K562 (cell line): ENCODE results near the gene CMTM4. TPM values are rescaled to one million over a fixed set of nuclear protein-coding genes. Genes with fewer than 3 reads are reported as not detected.
A peak's percentile ranks its signal among the peaks of the same experiment; 100 is the strongest.

Experiments used
- ARNT ChIP-seq, 2 experiments: fragments of 450-650 bp; IDR thresholded peaks; 2 replicates each; pipeline ENCODE4 v1.6.1; 2016; ENCODE audit warnings: mild to moderate bottlenecking in 1 of 2
- CHD1 ChIP-seq: fragments of 200-600 bp; sonication (generic); IDR thresholded peaks from one replicate; pipeline ENCODE4 v1.6.1; 2012; ENCODE audit warnings: mild to moderate bottlenecking, moderate library complexity, low read length, inconsistent platforms
- HLTF ChIP-seq: fragments of 450-650 bp; IDR thresholded peaks from 2 replicates; pipeline ENCODE4 v1.6.1; 2016
- MCM2 ChIP-seq: fragments of 450-650 bp; IDR thresholded peaks from 2 replicates; pipeline ENCODE4 v1.6.1; 2017; ENCODE audit warnings: low read depth, mild to moderate bottlenecking
- POLR2G ChIP-seq: fragments of 200-400 bp; formaldehyde crosslinking; IDR thresholded peaks from 2 replicates; pipeline ENCODE4 v1.6.1; 2017; ENCODE audit warnings: low read depth, mild to moderate bottlenecking, antibody characterized with exemption, low read length, moderate library complexity
- PTTG1 ChIP-seq: fragments of 450-650 bp; IDR thresholded peaks from 2 replicates; pipeline ENCODE4 v1.6.1; 2016; ENCODE audit warnings: low read depth, mild to moderate bottlenecking, missing genetic modification characterization, missing compliant biosample characterization
- PURB ChIP-seq: sonication (generic); formaldehyde crosslinking; IDR thresholded peaks from 2 replicates; pipeline ENCODE4 v1.9.0; 2021; ENCODE audit warnings: low read depth, mild to moderate bottlenecking, missing genetic modification reagents
- RBBP5 ChIP-seq: fragments of 200-600 bp; sonication (generic); IDR thresholded peaks from 2 replicates; pipeline ENCODE4 v1.6.1; 2012; ENCODE audit warnings: borderline replicate concordance, mild to moderate bottlenecking, low read length, control low read depth, inconsistent platforms; ENCODE audit not compliant: insufficient read depth, poor library complexity, severe bottlenecking
- RNF2 ChIP-seq: sonication (generic); IDR thresholded peaks from 2 replicates; pipeline ENCODE4 v1.6.1; 2016
- SAP30 ChIP-seq: fragments of 200-600 bp; sonication (generic); IDR thresholded peaks from 2 replicates; pipeline ENCODE4 v1.6.1; 2012; ENCODE audit warnings: borderline replicate concordance, low read depth, mild to moderate bottlenecking, moderate library complexity, low read length, control low read depth, inconsistent platforms; ENCODE audit not compliant: insufficient read depth, poor library complexity, severe bottlenecking
- SNRNP70 ChIP-seq: fragments of 200-400 bp; formaldehyde crosslinking; optimal IDR thresholded peaks from 2 replicates; pipeline ENCODE3; 2017; ENCODE audit warnings: low read depth, low read length
- SP1 ChIP-seq: sonication (generic); formaldehyde crosslinking; IDR thresholded peaks from 2 replicates; pipeline ENCODE4 v1.8.1; 2022; ENCODE audit warnings: mild to moderate bottlenecking, missing genetic modification reagents
- ZNF263 ChIP-seq: sonication (generic); formaldehyde crosslinking; IDR thresholded peaks from 2 replicates; pipeline ENCODE4 v1.8.0; 2022; ENCODE audit warnings: mild to moderate bottlenecking, missing genetic modification reagents, borderline replicate concordance
- ZNF277 ChIP-seq: fragments of 250-450 bp; sonication (Bioruptor Pico); IDR thresholded peaks from 2 replicates; pipeline ENCODE4 v1.8.0; 2022; ENCODE audit warnings: inconsistent platforms, mild to moderate bottlenecking, moderate library complexity, borderline replicate concordance
- ZNF395 ChIP-seq: fragments of 200-800 bp; sonication (Bioruptor generic); IDR thresholded peaks from 2 replicates; pipeline ENCODE4 v1.6.1; 2017; ENCODE audit warnings: missing genetic modification characterization, missing compliant biosample characterization
- polyA plus RNA-seq, 8 experiments: library from polyadenylated mRNA; depleted of rRNA in 4 of 8; stranded (reverse) in 5 of 8; unstranded in 3 of 8; fragments of >200 nt; fragmentation: Nextera tagmentation in 2 of 8; fragmentation: Illumina TruSeq in 1 of 8; extraction: Ambion mirVana in 2 of 8; extraction: Trizol in 1 of 8; gene quantifications; 2 replicates each; pipeline versions ENCODE4 v1.2.1 to v1.2.3, GENCODE V29; 2011 to 2014; ENCODE audit warnings: inconsistent platforms in 1 of 8, missing spikeins in 1 of 8
- total RNA-seq, 7 experiments: library from RNA; depleted of rRNA in 6 of 7; stranded (reverse); fragments of >200 nt in 6 of 7; fragmentation: Illumina TruSeq in 2 of 7; extraction: Trizol in 2 of 7; gene quantifications; 2 replicates each; pipeline versions ENCODE4 v1.2.1 to v1.2.3, GENCODE V29; 2011 to 2021; ENCODE audit warnings: low replicate concordance in 1 of 7
- TF ChIP-seq, protein P1 (sequence below): IDR thresholded peaks from 2 replicates; pipeline ENCODE4 v1.6.1; 2014; ENCODE audit warnings: antibody characterized with exemption
- TF ChIP-seq, protein P2 (sequence below): fragments of 250-450 bp; sonication (Bioruptor Pico); IDR thresholded peaks from 2 replicates; pipeline ENCODE4 v1.5.0; 2021; ENCODE audit warnings: mild to moderate bottlenecking, moderate library complexity
- TF ChIP-seq, protein P3 (sequence below): fragments of 250-450 bp; sonication (Bioruptor Pico); IDR thresholded peaks from 2 replicates; pipeline ENCODE4 v1.8.0; 2022; ENCODE audit warnings: moderate library complexity, mild to moderate bottlenecking, inconsistent platforms
- TF ChIP-seq, protein P4 (sequence below), 2 experiments: fragments of 450-650 bp; conservative IDR thresholded peaks; 2 replicates each; pipeline ENCODE4 v1.6.1; 2017; ENCODE audit warnings: mild to moderate bottlenecking in 2 of 2, moderate library complexity in 2 of 2

Gene CMTM4
- total and polyA plus RNA-seq, 9 of the 15 experiments (the other 6 are each of a cell fraction or from before 2014, with no cell fraction given), result 2.0 to 21.3 (median 12.5) TPM

DNA sequence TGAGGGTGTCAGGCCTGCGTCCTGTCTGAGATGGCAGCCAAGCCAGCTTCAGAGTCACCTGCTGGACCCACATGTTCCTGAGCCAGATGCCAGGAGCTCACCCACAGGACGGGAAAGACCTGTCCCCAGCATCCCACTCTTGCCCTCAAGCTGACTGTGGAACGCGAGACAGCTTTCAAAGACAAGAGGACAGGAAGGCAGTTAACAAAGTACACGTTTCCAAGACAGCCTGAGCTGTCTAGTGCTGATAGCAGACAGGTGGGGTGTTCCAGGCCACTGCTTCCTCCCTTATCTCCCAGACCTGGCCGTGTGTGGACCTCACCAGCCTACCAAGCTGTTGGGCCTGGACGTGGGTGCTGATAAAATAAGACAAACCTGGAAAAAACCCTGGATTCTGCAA, 78.8 kb downstream of the CMTM4 start (continued):
- no peak for TF ChIP-seq RBBP5
- TF ChIP-seq, protein P1, sequence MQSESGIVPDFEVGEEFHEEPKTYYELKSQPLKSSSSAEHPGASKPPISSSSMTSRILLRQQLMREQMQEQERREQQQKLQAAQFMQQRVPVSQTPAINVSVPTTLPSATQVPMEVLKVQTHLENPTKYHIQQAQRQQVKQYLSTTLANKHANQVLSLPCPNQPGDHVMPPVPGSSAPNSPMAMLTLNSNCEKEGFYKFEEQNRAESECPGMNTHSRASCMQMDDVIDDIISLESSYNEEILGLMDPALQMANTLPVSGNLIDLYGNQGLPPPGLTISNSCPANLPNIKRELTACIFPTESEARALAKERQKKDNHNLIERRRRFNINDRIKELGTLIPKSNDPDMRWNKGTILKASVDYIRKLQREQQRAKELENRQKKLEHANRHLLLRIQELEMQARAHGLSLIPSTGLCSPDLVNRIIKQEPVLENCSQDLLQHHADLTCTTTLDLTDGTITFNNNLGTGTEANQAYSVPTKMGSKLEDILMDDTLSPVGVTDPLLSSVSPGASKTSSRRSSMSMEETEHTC, result no peak; the same call in 1 of the 2 replicates
- no peak for TF ChIP-seq PTTG1 (tag)
- TF ChIP-seq RNF2, result no peak
- no peak for TF ChIP-seq MCM2
- TF ChIP-seq, protein P2, sequence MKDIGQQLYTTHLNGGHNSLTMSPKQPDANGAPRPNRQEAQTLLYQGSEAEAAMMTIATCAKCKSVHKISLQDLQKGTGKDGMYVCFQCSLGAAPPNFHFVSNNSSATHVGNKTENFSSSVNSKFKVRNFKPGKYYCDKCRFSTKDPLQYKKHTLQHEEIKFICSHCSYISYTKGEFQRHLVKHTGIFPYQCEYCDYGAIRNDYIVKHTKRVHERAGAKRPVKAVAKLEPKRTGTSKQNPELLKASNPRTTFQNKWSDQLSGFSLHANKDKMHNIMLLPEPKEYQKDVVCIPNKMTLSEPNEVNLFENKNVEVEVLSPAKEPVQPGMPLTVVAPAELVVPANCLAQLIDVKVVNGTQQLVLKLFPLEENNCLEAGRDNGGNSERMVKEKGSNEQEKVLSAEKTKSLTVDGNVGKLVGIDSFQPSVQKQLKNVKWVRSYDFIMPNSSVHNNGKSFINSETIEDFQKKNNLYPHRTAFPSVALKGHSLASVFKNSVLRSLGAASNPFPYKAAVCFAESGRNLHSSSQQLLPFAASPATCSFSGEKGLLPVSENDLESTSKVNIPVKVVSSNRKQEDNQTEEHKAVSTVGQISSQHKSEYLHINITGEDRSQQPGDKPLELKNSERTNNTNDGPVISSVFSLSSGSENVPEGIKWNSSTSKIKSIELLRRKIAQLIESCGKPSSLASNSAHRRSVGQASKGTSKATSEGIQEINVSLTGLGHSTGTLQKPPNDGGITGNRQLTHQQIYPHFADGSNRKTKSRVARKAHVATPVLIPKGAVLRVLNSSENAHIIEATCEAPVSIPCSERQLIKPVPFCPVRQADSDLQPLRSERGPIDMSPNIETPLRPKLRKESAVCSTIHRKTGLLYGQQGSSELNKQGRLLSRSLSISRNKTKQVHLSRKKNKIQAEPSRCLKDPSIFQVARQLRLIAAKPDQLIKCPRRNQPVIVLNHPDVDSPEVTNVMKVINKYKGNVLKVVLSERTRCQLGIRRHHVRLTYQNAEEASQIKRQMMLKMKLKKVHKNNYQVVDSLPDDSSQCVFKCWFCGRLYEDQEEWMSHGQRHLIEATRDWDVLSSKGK (CRISPR knock-in tag), result no peak
- TF ChIP-seq POLR2G, result no peak
- TF ChIP-seq SP1 (CRISPR knock-in tag), result no peak
- no peak for TF ChIP-seq ZNF277
- TF ChIP-seq, protein P3, sequence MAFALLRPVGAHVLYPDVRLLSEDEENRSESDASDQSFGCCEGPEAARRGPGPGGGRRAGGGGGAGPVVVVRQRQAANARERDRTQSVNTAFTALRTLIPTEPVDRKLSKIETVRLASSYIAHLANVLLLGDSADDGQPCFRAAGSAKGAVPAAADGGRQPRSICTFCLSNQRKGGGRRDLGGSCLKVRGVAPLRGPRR, result no peak
- TF ChIP-seq, protein P4, sequence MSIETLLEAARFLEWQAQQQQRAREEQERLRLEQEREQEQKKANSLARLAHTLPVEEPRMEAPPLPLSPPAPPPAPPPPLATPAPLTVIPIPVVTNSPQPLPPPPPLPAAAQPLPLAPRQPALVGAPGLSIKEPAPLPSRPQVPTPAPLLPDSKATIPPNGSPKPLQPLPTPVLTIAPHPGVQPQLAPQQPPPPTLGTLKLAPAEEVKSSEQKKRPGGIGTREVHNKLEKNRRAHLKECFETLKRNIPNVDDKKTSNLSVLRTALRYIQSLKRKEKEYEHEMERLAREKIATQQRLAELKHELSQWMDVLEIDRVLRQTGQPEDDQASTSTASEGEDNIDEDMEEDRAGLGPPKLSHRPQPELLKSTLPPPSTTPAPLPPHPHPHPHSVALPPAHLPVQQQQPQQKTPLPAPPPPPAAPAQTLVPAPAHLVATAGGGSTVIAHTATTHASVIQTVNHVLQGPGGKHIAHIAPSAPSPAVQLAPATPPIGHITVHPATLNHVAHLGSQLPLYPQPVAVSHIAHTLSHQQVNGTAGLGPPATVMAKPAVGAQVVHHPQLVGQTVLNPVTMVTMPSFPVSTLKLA (conservative IDR thresholded peaks at IDR 0.05), result peak in 1 of 2 experiments; percentile 49; a peak in 2 of 4 replicates
- TF ChIP-seq SAP30, result no peak
- no peak for TF ChIP-seq ZNF395 (CRISPR knock-in tag)
- no peak for TF ChIP-seq ARNT (IDR thresholded peaks at IDR 0.05)
- TF ChIP-seq PURB (CRISPR knock-in tag), result no peak
- TF ChIP-seq CHD1, result no peak
- TF ChIP-seq ZNF263 (CRISPR knock-in tag), result no peak
- no peak for TF ChIP-seq SNRNP70
- no peak for TF ChIP-seq HLTF
